GM12878 (cell line): ENCODE data around the gene SLC28A1. TPM values are rescaled to one million over a fixed set of nuclear protein-coding genes. Genes with fewer than 3 reads are reported as not detected.

Experiments used
- ATAC-seq: fragments of 200-7000 bp; cut with Tn5 transposase; 3 replicates; pipeline ENCODE4 v1.9.1; 2020; ENCODE audit warnings: mild to moderate bottlenecking, moderate library complexity
- BruUV-seq: library from RNA; stranded (reverse); fragments of 400-500 nt; replicated peaks from 2 replicates; lab custom pipeline; 2021; lab: Mats Ljungman, UMichigan
- CTCF ChIA-PET: fragments of 300-600 bp; sonication (Branson Sonifier 250); formaldehyde crosslinking; extraction: SDS; loops from one replicate; lab custom pipeline; 2021; ENCODE audit warnings: inconsistent platforms; lab: Yijun Ruan, JAX
- POLR2A ChIA-PET: fragments of 350-600 bp; formaldehyde crosslinking; extraction: SDS; loops from one replicate; lab custom pipeline; 2021; ENCODE audit warnings: inconsistent platforms; lab: Charles Lee
- RAD21 ChIA-PET: fragments of 300-600 bp; sonication (Branson Sonifier 250); formaldehyde crosslinking; loops from one replicate; lab custom pipeline; 2023; ENCODE audit warnings: antibody characterized with exemption; ENCODE audit not compliant: unreplicated experiment; lab: Charles Lee
- SMC1A ChIA-PET: fragments of 300-600 bp; sonication (Branson Sonifier 250); formaldehyde crosslinking; loops from one replicate; lab custom pipeline; 2023; ENCODE audit not compliant: unreplicated experiment, uncharacterized antibody; lab: Charles Lee
- DNase-seq: peaks from one replicate; pipeline ENCODE4 v3.0.0-alpha.2; 2011; ENCODE audit warnings: low read depth, low spot score
- FAIRE-seq: peaks from 3 replicates; lab custom pipeline; 2011; peaks lifted over from hg19 to GRCh38; lab: Jason Lieb, UNC
- H2AFZ ChIP-seq: 2 replicates; pipeline ENCODE4 v1.6.0; 2011; ENCODE audit warnings: low read depth, low read length, control low read depth; ENCODE audit not compliant: control insufficient read depth
- H3K27ac ChIP-seq: 2 replicates; pipeline ENCODE4 v1.5.1; 2011; ENCODE audit warnings: control low read depth; ENCODE audit not compliant: control insufficient read depth, insufficient read depth
- H3K27me3 ChIP-seq, 2 experiments: replicated peaks in 1 of 2; 2 replicates each; pipeline versions ENCODE4 v1.6.0 to v1.6.1; 2011; ENCODE audit warnings: low read length in 1 of 2; ENCODE audit not compliant: control insufficient read depth in 2 of 2, insufficient read depth in 2 of 2
- H3K36me3 ChIP-seq, 2 experiments: 2 replicates each; pipeline ENCODE4 v1.5.1; 2011; ENCODE audit warnings: low read length in 1 of 2; ENCODE audit not compliant: control insufficient read depth in 2 of 2, insufficient read depth in 2 of 2
- H3K4me1 ChIP-seq: 2 replicates; pipeline ENCODE4 v1.6.1; 2011; ENCODE audit warnings: mild to moderate bottlenecking, low read length, moderate library complexity, mixed read lengths; ENCODE audit not compliant: control insufficient read depth, insufficient read depth
- H3K4me2 ChIP-seq: 2 replicates; pipeline ENCODE4 v1.6.0; 2011; ENCODE audit warnings: control low read depth; ENCODE audit not compliant: control insufficient read depth, insufficient read depth
- H3K4me3 ChIP-seq: fragments of 200-600 bp; sonication (generic); 2 replicates; pipeline ENCODE4 v1.5.1; 2016
- H3K79me2 ChIP-seq: 2 replicates; pipeline ENCODE4 v1.6.0; 2011; ENCODE audit warnings: low read length; ENCODE audit not compliant: control insufficient read depth, insufficient read depth
- H3K9ac ChIP-seq: 2 replicates; pipeline ENCODE4 v1.8.0; 2011; ENCODE audit warnings: low read length, control low read depth, mixed read lengths; ENCODE audit not compliant: control insufficient read depth, insufficient read depth
- H3K9me3 ChIP-seq: replicated peaks from 3 replicates; pipeline ENCODE4 v1.5.1; 2011; ENCODE audit warnings: mild to moderate bottlenecking, low read length; ENCODE audit not compliant: control insufficient read depth, insufficient read depth
- H4K20me1 ChIP-seq: 2 replicates; pipeline ENCODE4 v1.6.0; 2011; ENCODE audit not compliant: control insufficient read depth, insufficient read depth
- ATF7 ChIP-seq: fragments of 450-650 bp; IDR thresholded peaks from 2 replicates; pipeline ENCODE4 v1.6.1; 2016; ENCODE audit warnings: low read depth, mild to moderate bottlenecking
- CBX3 ChIP-seq: fragments of 200-600 bp; sonication (generic); IDR thresholded peaks from 2 replicates; pipeline ENCODE4 v1.6.1; 2016; ENCODE audit warnings: low read depth, borderline replicate concordance
- CEBPB ChIP-seq, 2 experiments: fragments of 150-350 bp in 1 of 2; IDR thresholded peaks; 2 replicates each; pipeline ENCODE4 v1.6.1; 2012 to 2014; ENCODE audit warnings: low read depth in 2 of 2, low read length in 2 of 2, borderline replicate concordance in 1 of 2, inconsistent platforms in 1 of 2
- CUX1 ChIP-seq: IDR thresholded peaks from 2 replicates; pipeline ENCODE4 v1.6.1; 2012; ENCODE audit warnings: improper control_type of control experiment, low read depth, low read length; ENCODE audit not compliant: insufficient replicate concordance
- EZH2 ChIP-seq: IDR thresholded peaks from 2 replicates; pipeline ENCODE4 v1.6.1; 2012; ENCODE audit warnings: low read depth, mild to moderate bottlenecking, control low read depth, inconsistent platforms, low read length, borderline replicate concordance; ENCODE audit not compliant: control insufficient read depth
- NFIC ChIP-seq: IDR thresholded peaks from 2 replicates; pipeline ENCODE4 v1.6.1; 2012; ENCODE audit warnings: low read depth, mild to moderate bottlenecking, inconsistent platforms, low read length, moderate library complexity
- NFYB ChIP-seq: IDR thresholded peaks from 2 replicates; pipeline ENCODE4 v1.6.1; 2011; ENCODE audit warnings: low read depth, mild to moderate bottlenecking, low read length, improper control_type of control experiment, moderate library complexity; ENCODE audit not compliant: insufficient read depth
- NR2F1 ChIP-seq: fragments of 450-650 bp; conservative IDR thresholded peaks from 2 replicates; pipeline ENCODE4 v1.6.1; 2017; ENCODE audit warnings: mild to moderate bottlenecking
- RFX5 ChIP-seq: IDR thresholded peaks from 2 replicates; pipeline ENCODE4 v1.6.1; 2011; ENCODE audit warnings: low read depth, low read length, improper control_type of control experiment
- SMAD1 ChIP-seq: fragments of 450-650 bp; IDR thresholded peaks from 2 replicates; pipeline ENCODE4 v1.6.1; 2018; ENCODE audit warnings: mild to moderate bottlenecking, low read depth; ENCODE audit not compliant: partially characterized antibody
- ZSCAN29 ChIP-seq: fragments of 450-650 bp; IDR thresholded peaks from 2 replicates; pipeline ENCODE4 v1.6.1; 2017; ENCODE audit warnings: mild to moderate bottlenecking, moderate library complexity
- WGBS: methylation state at CpG from one replicate; pipeline ENCODE4 v1.1.6; 2016; ENCODE audit warnings: low lambda C conversion rate; ENCODE audit not compliant: insufficient replicate concordance, insufficient coverage; ENCODE audit errors: missing lambda C conversion rate; 5-methylcytosine and 5-hydroxymethylcytosine counted together
- in situ Hi-C: fragments of 300-500 bp; cut with MboI; formaldehyde crosslinking; loops from 9 replicates; pipeline ENCODE4 v1.14.3; 2018; ENCODE audit warnings: mixed read lengths
- intact Hi-C: fragments of 100-400 bp; cut with micrococcal nuclease; formaldehyde crosslinking; loops from one replicate; pipeline ENCODE4 v1.14.2; 2022; ENCODE audit not compliant: unreplicated experiment
- polyA plus RNA-seq, 11 experiments: library from polyadenylated mRNA; depleted of rRNA in 4 of 11; unstranded in 6 of 11; stranded (reverse) in 5 of 11; fragments of >200 nt; fragmentation: Nextera tagmentation in 4 of 11; fragmentation: Illumina TruSeq in 1 of 11; extraction: Ambion mirVana in 4 of 11; extraction: Trizol in 1 of 11; gene quantifications; 1 replicate in 1 of 11; 2 replicates in 10 of 11; pipeline versions ENCODE4 v1.2.1 to v1.2.3, GENCODE V29; 2011 to 2016; ENCODE audit warnings: inconsistent platforms in 2 of 11, missing spikeins in 2 of 11, low read depth in 1 of 11
- total RNA-seq, 4 experiments: library from RNA; depleted of rRNA in 3 of 4; stranded (reverse); fragments of >200 nt in 3 of 4; fragmentation: Illumina TruSeq in 1 of 4; extraction: Trizol in 1 of 4; gene quantifications; 2 replicates each; pipeline versions ENCODE4 v1.2.1 to v1.2.3, GENCODE V29; 2013 to 2021

The SLC28A1 gene
- total and polyA plus RNA-seq, 10 of the 15 experiments (the other 5 are each of a cell fraction or from before 2014, with no cell fraction given), result not detected

- Histone ChIP-seq H3K4me1 (no peaks in the 10 kb centered on the region), H3K9ac (no peak overlapping the region), H4K20me1 (no peaks in the 10 kb centered on the region), H3K36me3 (no peaks in the 10 kb centered on the region), H3K27me3 (no peaks in the 10 kb centered on the region), H3K27ac (no peak overlapping the region), H3K4me2 (no peak overlapping the region), H3K79me2 (no peaks in the 10 kb centered on the region), H2AFZ (no peak overlapping the region), H3K4me3 (no peak overlapping the region), H3K9me3 (no peaks in the 10 kb centered on the region)
- ChIA-PET SMC1A (interaction anchor here (1.1 to 1.5 kb wide), 2 partner anchors 11 to 120 kb away, joined by 3 to 4 read pairs; no protein-coding TSS in a partner anchor), CTCF (interaction anchor here (1.4 to 1.7 kb wide), 3 partner anchors 97 to 359 kb away, joined by 3 to 5 read pairs (median 5); no protein-coding TSS in a partner anchor), POLR2A (no interaction called here), RAD21 (interaction anchor here (0.9 kb wide), 1 partner anchor 97 kb away, joined by 4 read pairs; no protein-coding TSS in a partner anchor)
- BruUV-seq, result no TSS peak
- DNase-seq (no peak), ATAC-seq (no peak), FAIRE-seq (no peak)
- intact Hi-C loops, result no loop called here
- WGBS, result 34% methylated on average over 5 of the region's 5 CpGs
- in situ Hi-C loops, result no loop called here
- TF ChIP-seq ZSCAN29 (no peak), CBX3 (no peak), SMAD1 (no peak), CUX1 (no peak), RFX5 (no peak), NFIC (no peak), NFYB (no peak), NR2F1 (no peak), ATF7 (no peak), EZH2 (no peak), CEBPB (IDR thresholded peaks at IDR 0.05; ENCODE audit: borderline replicate concordance in 1 of 2, low read depth in 2 of 2, low read length in 2 of 2) (no peak)
Observed at GRCh38 chr15:84946772-84947489, 62.5 kb downstream of the SLC28A1 start.
